Choroid plexus epithelial cell (primary cell): ENCODE measurements around the gene JAK1.
"Not testable (repeated sequence)": the region's sequence is repeated elsewhere in the genome, so short reads cannot be mapped to it uniquely, and the experiment has no call there.

ENCODE experiments used
- DNase-seq: peaks from one replicate; pipeline ENCODE4 v3.0.0-alpha.2; 2010; ENCODE audit warnings: low read depth
- H3K4me3 ChIP-seq: 2 replicates; pipeline ENCODE4 v1.5.1; 2011; ENCODE audit warnings: low read depth, mild to moderate bottlenecking, control low read depth, low read length, moderate library complexity
- TF ChIP-seq, protein P1 (sequence below): conservative IDR thresholded peaks from 2 replicates; pipeline ENCODE4 v1.5.1; 2011; ENCODE audit warnings: low read depth, mild to moderate bottlenecking, control low read depth, inconsistent platforms, low read length, moderate library complexity

Gene JAK1

DNA sequence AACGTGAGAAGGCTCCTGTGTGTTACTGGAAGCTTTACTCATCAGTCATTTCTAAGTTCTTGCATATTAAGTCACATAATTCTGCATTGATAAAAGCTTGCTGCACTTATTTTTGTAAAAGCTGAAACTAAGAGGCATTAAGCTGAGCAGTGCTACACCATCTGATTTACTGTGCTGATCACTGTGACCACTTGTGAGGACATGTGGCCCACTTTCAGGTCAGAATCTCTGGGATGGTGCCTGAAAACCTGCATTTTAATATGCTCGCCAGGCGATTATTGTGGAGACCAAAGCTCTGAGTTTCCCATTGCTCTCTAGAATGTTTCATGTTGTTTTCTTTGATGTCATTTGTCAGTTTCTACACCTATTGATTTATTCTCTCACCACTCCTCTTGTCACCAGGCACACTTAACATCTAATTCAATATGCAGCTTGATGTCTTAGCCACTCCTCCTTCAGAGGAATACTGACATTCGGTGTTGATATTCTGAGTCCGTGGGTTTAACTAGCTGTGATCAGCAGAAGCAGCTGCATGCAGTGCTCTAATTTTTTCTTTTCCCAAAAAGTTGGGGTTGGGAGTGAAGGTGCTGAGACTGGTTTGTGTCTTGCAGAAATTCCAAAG, 136.2 kb downstream of the JAK1 start:
- no peak overlapping the region for H3K4me3 ChIP-seq
- DNase-seq: no peak
- TF ChIP-seq, protein P1, sequence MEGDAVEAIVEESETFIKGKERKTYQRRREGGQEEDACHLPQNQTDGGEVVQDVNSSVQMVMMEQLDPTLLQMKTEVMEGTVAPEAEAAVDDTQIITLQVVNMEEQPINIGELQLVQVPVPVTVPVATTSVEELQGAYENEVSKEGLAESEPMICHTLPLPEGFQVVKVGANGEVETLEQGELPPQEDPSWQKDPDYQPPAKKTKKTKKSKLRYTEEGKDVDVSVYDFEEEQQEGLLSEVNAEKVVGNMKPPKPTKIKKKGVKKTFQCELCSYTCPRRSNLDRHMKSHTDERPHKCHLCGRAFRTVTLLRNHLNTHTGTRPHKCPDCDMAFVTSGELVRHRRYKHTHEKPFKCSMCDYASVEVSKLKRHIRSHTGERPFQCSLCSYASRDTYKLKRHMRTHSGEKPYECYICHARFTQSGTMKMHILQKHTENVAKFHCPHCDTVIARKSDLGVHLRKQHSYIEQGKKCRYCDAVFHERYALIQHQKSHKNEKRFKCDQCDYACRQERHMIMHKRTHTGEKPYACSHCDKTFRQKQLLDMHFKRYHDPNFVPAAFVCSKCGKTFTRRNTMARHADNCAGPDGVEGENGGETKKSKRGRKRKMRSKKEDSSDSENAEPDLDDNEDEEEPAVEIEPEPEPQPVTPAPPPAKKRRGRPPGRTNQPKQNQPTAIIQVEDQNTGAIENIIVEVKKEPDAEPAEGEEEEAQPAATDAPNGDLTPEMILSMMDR: no peak

- TF ChIP-seq, protein P1: no peak
- no peak overlapping the region for H3K4me3 ChIP-seq
- DNase-seq: no peak
These were observed 136.8 kb downstream of the JAK1 start for GRCh38 chr1:64829411-64830029.

DNA sequence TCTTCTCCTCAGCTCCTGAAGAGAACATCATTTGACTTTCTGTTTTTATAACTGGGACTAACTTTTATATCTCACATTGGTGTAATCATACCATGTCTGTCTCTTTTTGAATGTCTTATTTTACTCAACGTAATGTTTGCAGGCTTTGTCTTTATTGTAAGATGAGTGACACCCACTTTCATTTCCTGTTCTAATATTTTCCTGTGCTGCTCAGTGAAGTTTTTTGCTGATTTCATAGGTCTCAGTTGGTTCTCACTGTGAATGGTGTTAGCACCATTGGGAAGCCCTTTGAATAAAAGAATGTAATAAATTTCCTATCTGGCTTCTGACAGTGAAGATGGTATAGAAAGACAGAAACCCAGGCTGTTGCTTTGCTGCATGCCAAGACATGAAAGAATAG, 137.5 kb downstream of the JAK1 start:
- peak; percentile 16 for DNase-seq
- TF ChIP-seq, protein P1: no peak
- no peak overlapping the region for H3K4me3 ChIP-seq

DNA sequence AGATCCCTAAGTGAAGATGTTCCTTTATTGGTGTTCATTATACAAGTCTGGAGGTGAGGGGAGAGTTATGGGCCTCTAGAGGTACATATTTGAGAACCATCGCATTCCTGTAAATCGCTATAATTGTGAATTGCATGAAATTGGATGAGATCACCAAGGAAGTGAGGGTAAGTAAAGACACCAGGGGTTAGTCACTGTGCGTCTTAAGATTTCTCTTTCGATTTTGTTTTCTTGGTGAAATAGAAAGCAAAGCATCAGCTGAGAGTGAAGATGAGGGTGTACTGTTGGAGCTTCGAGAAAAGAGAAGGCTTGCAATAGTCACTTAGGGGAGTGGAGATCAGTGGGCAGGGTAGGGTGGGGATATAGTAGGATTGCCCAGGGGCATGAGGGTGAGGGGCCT, 139.4 kb downstream of the JAK1 start:
- peak; percentile 28 for DNase-seq
- TF ChIP-seq, protein P1: no peak
- H3K4me3 ChIP-seq: no peak overlapping the region

DNA sequence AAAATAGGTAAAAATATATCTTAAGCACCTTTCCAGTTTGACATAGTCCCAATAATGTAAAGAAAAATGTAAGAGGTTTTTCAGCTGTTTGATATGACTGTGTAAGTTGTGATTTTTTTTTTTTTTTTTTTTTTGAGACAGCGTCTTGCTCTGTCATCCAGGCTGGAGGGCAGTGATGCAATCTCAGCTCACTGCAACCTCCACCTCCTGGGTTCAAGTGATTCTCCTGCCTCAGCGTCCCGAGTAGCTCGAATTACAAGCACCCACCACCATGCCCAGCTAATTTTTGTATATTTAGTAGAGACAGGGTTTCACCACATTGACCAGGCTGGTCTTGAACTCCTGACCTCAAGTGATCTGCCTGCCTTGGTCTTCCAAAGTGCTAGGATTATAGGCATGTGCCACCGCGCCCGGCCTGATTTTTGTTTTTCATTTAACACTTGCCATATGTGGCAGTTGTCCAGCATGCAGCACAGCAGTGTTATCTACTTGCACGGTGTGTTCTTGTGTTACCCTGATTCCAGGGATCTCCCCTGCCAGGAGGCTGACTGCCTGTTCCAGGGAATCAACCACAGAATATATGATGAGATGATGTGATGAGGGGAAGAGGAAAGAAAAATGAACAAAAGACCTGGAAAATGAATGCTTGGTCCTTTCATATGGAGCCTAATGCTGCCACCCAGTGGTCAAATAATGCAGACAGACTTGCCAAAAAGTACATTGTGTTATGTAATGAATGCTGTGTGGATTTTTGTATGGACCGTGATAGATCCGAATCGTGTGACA, 142.5 kb downstream of the JAK1 start:
- peak; percentile 91 for DNase-seq
- no peak overlapping the region for H3K4me3 ChIP-seq
- TF ChIP-seq, protein P1: peak; percentile 74

DNA sequence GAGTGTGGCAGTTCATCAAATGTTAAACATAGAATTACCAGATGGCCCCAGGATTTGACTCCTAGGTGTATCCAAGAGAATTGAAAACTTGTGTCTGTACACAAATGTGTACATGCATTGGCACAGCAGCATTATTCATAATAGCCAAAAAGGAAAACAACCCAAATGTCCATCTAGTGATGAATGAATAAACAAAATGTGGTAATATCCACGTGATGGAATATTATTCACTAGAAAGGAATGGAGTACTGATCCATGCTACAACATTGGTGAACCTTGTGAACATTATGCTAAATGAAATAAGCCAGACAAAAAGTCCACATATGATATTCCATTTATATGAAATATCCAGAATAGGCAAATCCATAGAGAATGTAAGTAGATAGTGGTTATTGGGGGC, 143.7 kb downstream of the JAK1 start:
- peak; percentile 51 for DNase-seq
- TF ChIP-seq, protein P1: no peak
- H3K4me3 ChIP-seq: no peak overlapping the region

GRCh38 chr1:64820572-64820971, 145.8 kb downstream of the JAK1 start:
- DNase-seq, H3K4me3 ChIP-seq: not testable (repeated sequence)

- not testable (repeated sequence) for H3K4me3 ChIP-seq, DNase-seq
These were observed 149.0 kb downstream of the JAK1 start for GRCh38 chr1:64817364-64817763.
